Stimulated activated memory B cell treated with anti-CD40 and anti-IgM and Interleukin-4, amounts not matched to agents 10 μg/mL and 1 μg/mL and 100 μg/mL, for 72 hours (primary cell): ENCODE data around the gene HGF.

ENCODE experiments used
- ATAC-seq: fragments of 150-1000 bp; cut with Tn5 transposase; 2 replicates; pipeline ENCODE4 v1.10.0; 2021
- H3K27ac Mint-ChIP-seq: one replicate; pipeline ENCODE4 v1.8.0; 2022; ENCODE audit warnings: mild to moderate bottlenecking, mixed read lengths
- H3K27me3 Mint-ChIP-seq: one replicate; pipeline ENCODE4 v1.8.0; 2022; ENCODE audit warnings: mixed read lengths
- H3K36me3 Mint-ChIP-seq: one replicate; pipeline ENCODE4 v1.8.0; 2022; ENCODE audit warnings: mixed read lengths
- H3K4me1 Mint-ChIP-seq: one replicate; pipeline ENCODE4 v1.8.0; 2022; ENCODE audit warnings: mixed read lengths
- H3K4me3 Mint-ChIP-seq: one replicate; pipeline ENCODE4 v1.8.0; 2022; ENCODE audit warnings: mild to moderate bottlenecking, moderate library complexity, mixed read lengths
- H3K9me3 Mint-ChIP-seq: one replicate; pipeline ENCODE4 v1.8.0; 2022; ENCODE audit warnings: mixed read lengths

HGF gene

DNA sequence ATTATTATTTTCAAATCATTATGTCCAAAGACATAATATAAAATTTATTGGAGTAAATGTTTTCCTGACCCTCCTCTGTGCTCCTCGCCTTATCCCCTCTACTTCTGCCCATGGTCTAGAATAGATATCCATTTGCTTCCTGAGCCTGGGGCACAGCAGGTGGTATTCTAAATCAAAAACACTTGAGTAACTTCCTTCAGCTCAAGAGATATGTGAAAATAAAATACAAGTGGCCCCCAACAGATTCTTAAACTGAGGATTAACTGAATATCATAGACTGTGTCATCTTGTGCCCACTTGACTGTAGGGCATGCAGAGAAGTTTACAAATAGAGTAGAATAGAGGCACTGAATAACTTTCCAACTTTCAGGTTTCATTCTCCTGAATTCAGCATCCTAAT lies 59.1 kb downstream of the HGF start:
- no peak for ATAC-seq
- H3K4me3 Mint-ChIP-seq, result no peak overlapping the region
- H3K36me3 Mint-ChIP-seq, result no peaks in the 10 kb centered on the region
- no peaks in the 10 kb centered on the region for H3K9me3 Mint-ChIP-seq
- no peaks in the 10 kb centered on the region for H3K27me3 Mint-ChIP-seq
- H3K4me1 Mint-ChIP-seq, result no peaks in the 10 kb centered on the region
- H3K27ac Mint-ChIP-seq, result no peak overlapping the region

DNA sequence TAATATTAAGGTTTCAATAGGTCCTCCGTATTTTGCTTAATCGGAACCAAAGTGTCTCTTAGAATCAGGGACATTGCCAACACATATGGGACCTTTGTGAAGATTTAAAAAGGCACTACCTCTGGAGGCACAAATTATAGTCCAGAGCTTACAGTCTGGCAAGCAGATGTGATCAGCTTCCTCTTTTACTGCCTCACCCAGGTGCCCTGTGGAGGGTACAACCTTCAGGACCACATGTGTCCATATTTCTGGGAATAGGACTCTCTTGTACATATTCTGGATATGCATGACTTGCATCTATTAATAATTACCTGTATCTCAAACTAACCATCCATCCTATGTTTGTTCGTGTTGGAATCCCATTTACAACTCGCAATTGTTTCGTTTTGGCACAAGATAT lies 60.0 kb downstream of the HGF start:
- no peaks in the 10 kb centered on the region for H3K27me3 Mint-ChIP-seq
- H3K27ac Mint-ChIP-seq, result no peak overlapping the region
- H3K4me3 Mint-ChIP-seq, result no peak overlapping the region
- H3K4me1 Mint-ChIP-seq, result no peaks in the 10 kb centered on the region
- H3K9me3 Mint-ChIP-seq, result no peaks in the 10 kb centered on the region
- no peaks in the 10 kb centered on the region for H3K36me3 Mint-ChIP-seq
- no peak for ATAC-seq

DNA sequence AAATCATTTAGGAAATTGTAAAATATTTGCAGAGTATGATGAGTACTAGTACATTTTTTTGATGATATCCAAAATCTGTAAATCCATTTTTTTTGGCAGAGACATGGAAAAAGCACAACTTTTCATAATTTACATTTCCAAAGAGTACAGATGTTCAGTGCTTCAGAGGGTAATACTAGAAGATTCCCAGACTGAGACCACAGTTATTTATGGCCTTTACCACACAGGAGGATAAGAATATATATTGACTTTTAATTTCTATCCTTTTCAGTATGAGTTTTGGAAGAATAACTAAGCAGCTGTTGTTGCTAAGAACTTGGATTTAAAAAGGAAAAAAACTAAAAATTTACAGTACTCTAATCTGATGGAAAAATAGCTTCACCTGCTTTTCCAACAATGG lies 61.9 kb downstream of the HGF start:
- H3K4me1 Mint-ChIP-seq, result no peaks in the 10 kb centered on the region
- no peak overlapping the region for H3K27ac Mint-ChIP-seq
- H3K9me3 Mint-ChIP-seq, result peaks cover 2% of the 10 kb centered on the region
- no peaks in the 10 kb centered on the region for H3K36me3 Mint-ChIP-seq
- H3K4me3 Mint-ChIP-seq, result no peak overlapping the region
- ATAC-seq, result no peak
- no peaks in the 10 kb centered on the region for H3K27me3 Mint-ChIP-seq

DNA sequence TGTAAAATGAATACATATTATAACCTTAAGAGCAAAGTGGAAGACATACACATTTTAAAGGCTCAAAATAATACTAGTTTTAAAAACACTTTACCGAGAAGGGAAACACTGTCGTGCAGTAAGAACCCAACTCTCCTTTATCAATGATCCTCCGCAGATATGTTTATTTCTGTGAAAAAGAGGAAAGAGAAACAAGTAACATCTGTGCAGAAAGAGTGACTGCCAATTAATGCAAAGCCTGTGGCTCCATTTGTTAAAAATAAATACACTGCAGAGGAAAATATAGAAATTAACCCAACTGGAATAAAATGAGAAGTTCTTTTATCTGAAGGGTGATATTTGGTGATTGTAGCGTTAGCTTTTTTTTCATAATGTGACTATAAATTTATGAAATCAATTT lies 62.7 kb downstream of the HGF start:
- no peaks in the 10 kb centered on the region for H3K4me1 Mint-ChIP-seq
- no peak overlapping the region for H3K4me3 Mint-ChIP-seq
- H3K36me3 Mint-ChIP-seq, result no peaks in the 10 kb centered on the region
- peaks cover 2% of the 10 kb centered on the region for H3K9me3 Mint-ChIP-seq
- H3K27me3 Mint-ChIP-seq, result no peaks in the 10 kb centered on the region
- no peak overlapping the region for H3K27ac Mint-ChIP-seq
- ATAC-seq, result no peak

DNA sequence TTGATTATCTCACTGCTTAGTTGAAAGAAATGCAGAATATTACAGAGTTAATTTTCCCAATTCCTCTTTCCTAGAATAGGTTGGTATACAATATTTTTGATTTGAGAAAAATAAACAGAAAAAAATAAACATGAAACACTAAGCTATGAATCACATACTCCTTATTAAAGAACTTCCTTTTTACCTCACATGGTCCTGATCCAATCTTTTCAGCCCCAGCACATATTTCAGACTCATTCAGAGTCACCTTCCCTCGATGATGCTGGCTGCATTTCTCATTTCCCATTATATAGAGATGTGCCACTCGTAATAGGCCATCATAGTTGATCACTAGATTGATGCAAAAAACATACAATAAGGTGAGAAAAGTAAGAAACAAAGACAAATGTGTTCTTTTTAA lies 64.6 kb downstream of the HGF start:
- H3K27ac Mint-ChIP-seq, result no peak overlapping the region

DNA sequence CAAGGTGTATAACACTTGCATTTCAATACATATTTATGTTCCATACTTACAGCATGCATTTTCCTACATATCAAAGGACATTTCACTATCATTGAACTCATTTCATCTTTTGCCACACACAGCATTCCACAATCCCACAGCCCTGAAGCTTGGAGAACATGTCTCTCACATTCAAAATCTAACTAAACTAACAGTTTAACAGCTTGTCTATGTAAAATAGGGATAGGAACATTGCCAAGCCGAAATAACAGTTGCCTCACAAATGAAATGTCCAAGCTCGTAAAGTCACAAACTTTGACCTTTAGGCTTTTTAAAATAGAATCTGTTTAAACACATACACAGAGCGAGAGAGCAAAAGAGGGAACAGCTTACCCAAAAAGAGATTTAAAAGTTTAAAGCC lies 65.3 kb downstream of the HGF start:
- Mint-ChIP-seq H3K4me1 (no peaks in the 10 kb centered on the region), H3K9me3 (peaks cover 2% of the 10 kb centered on the region), H3K36me3 (no peaks in the 10 kb centered on the region), H3K27me3 (no peaks in the 10 kb centered on the region), H3K27ac (no peak overlapping the region), H3K4me3 (no peak overlapping the region)
- ATAC-seq, result no peak

More for the DNA sequence above, 64.6 kb downstream of the HGF start:
- no peak for ATAC-seq
- H3K36me3 Mint-ChIP-seq, result no peaks in the 10 kb centered on the region
- no peaks in the 10 kb centered on the region for H3K27me3 Mint-ChIP-seq
- H3K4me1 Mint-ChIP-seq, result no peaks in the 10 kb centered on the region
- no peak overlapping the region for H3K4me3 Mint-ChIP-seq
- H3K9me3 Mint-ChIP-seq, result peaks cover 2% of the 10 kb centered on the region

DNA sequence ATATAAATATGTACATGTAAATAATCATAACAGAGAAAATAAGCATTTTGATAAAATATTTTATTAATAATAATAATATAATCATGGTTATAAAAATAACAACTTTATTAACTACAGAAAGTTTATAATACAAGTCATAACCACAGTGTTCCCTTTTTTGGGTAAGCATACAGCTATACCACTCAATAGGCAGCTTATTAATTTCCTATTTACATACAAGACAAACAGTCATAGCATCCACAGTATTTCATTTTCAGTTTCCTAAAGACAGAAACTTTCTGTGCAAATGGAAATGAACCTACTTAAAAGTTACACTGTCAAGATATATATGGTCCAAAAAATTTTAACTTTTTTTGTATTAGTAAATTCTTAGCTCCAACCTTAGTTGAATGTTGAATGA lies 70.9 kb downstream of the HGF start:
- H3K4me3 Mint-ChIP-seq, result no peak overlapping the region
- no peaks in the 10 kb centered on the region for H3K9me3 Mint-ChIP-seq
- H3K36me3 Mint-ChIP-seq, result no peaks in the 10 kb centered on the region
- no peak for ATAC-seq
- H3K27ac Mint-ChIP-seq, result no peak overlapping the region
- H3K4me1 Mint-ChIP-seq, result no peaks in the 10 kb centered on the region
- H3K27me3 Mint-ChIP-seq, result no peaks in the 10 kb centered on the region

DNA sequence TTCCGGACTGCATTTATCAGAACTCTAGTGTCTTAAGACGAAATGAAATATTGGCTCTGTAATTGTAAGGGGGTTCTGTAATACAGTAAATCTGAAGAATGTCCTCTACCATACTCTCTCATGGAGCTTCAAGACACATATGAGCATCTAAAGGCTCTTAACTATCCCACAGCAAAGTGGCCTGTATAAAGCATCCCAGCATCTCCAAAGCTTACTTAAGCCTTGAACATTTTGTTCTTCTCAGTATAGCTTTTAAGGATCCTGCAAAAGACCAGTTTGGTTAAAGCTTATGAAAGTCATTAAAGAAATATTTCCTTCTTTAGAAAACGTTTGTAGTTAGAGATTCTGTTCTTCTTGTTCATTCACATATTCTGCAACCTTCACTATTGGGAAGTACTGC lies 75.1 kb downstream of the HGF start:
- H3K36me3 Mint-ChIP-seq, result no peaks in the 10 kb centered on the region
- H3K4me3 Mint-ChIP-seq, result no peak overlapping the region
- H3K27ac Mint-ChIP-seq, result no peak overlapping the region
- H3K27me3 Mint-ChIP-seq, result no peaks in the 10 kb centered on the region
- no peak for ATAC-seq
- H3K9me3 Mint-ChIP-seq, result peaks cover 5% of the 10 kb centered on the region
- no peaks in the 10 kb centered on the region for H3K4me1 Mint-ChIP-seq

DNA sequence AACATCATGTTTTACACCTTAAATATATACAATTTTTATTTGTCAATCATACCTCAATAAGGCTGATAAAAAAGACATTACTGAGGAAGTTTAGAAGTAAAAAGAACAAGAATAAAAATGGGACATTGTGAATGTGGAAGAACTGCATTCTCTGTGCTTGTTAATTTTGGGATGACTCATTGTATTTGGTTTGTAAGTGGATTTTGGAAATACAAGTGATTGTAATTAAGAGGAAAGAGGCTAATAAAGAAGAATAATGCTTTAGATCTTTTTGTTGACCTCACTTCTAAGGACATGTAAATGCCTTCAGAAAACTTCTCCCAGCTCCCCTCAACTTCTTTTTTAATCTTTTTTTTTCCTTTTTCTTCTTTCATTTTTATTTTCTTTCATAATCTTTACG lies 76.0 kb downstream of the HGF start:
- Mint-ChIP-seq H3K36me3 (no peaks in the 10 kb centered on the region), H3K4me3 (no peak overlapping the region), H3K27me3 (no peaks in the 10 kb centered on the region), H3K9me3 (peaks cover 8% of the 10 kb centered on the region), H3K4me1 (no peaks in the 10 kb centered on the region), H3K27ac (no peak overlapping the region)
- no peak for ATAC-seq

DNA sequence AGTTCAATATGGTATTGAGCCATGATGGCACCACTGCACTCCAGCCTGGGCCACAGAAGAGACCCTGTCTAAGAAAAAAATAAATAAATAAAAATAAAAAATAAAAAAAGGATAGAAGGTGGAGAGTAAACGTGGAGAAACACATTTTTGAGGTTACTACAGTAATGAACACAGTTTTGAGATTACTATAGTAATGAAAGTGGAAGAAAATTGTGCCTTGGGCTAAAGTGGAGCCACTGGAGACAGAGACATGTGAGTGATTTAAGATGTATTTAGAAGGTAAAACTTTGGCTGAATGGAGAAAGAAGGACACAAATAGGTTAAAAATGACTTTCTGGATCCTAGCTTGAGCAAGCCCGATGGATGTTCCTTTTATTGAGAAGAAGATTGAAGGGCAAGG lies 76.8 kb downstream of the HGF start:
- H3K4me1 Mint-ChIP-seq, result no peaks in the 10 kb centered on the region
- no peak for ATAC-seq

DNA sequence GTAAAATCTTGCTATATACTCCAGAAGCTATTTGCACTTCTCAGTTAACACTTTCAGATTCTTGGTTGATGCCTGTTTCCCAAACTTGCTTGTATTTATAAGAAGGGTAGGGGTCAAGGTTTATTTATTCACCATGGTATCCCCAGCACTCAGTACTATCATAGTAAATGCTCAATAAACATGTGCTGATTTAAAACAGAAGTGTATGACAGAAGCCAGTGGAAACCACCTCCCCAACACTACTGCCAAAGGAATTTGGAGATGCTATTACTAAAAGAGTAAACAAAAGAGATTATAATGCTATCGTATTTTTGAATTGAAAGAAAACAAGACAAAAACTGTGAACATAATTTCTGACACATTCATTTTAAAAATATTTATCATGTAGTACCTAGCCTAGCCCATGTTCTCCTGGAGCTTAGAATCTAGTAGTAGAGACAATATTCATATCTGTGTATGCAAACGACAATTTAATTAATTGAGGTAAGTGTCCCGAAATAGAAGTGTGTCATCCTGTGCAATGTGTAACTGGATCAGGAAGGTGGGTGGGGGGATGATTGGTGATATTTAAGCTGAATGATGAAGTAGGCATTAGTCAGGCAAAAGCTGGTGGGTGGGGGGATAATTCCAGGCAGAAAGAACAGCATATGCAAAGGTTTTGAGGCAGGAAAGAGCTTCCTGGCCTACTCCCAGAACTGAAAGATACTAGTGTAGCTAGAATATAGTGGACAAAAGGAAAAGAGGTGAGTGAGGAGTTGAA lies 77.5 kb downstream of the HGF start:
- Mint-ChIP-seq H3K9me3 (peaks cover 10% of the 10 kb centered on the region), H3K36me3 (no peaks in the 10 kb centered on the region), H3K27ac (no peak overlapping the region), H3K4me3 (no peak overlapping the region), H3K4me1 (no peaks in the 10 kb centered on the region), H3K27me3 (no peaks in the 10 kb centered on the region)
- ATAC-seq, result no peak

More for the DNA sequence above, 76.8 kb downstream of the HGF start:
- no peak overlapping the region for H3K4me3 Mint-ChIP-seq
- H3K27ac Mint-ChIP-seq, result no peak overlapping the region
- peaks cover 10% of the 10 kb centered on the region for H3K9me3 Mint-ChIP-seq
- H3K27me3 Mint-ChIP-seq, result no peaks in the 10 kb centered on the region
- H3K36me3 Mint-ChIP-seq, result no peaks in the 10 kb centered on the region

DNA sequence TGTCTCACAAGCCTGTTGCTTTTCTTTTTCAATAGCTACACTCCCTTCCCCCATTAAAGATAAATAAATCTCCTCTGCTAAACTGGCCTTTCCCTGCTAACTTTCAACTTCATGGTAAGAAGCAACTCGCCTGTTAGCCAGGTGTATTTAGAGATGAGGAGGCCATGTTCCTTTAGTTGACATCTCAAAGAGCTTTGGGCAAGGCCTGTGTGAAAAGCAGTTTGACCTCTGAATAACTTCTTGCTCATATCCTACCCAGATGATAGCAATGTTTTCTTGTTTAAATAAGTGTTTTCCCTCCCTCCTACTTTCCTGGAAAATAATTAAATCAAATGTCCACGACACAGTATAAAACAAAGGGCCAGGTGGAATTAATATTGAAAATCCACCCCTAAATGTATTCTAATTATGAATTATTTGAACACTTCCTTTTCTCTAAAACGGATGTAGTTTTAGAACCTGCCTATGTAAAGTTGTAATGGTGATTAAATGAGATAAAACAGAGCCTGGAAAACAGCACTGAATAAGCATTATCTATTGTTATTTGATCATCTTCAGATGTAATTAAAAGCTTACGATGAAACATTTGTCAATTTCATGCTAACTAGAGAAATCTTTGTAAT lies 78.5 kb downstream of the HGF start:
- no peaks in the 10 kb centered on the region for H3K4me1 Mint-ChIP-seq
- H3K27me3 Mint-ChIP-seq, result no peaks in the 10 kb centered on the region
- no peak overlapping the region for H3K27ac Mint-ChIP-seq
- peaks cover 10% of the 10 kb centered on the region for H3K9me3 Mint-ChIP-seq
- no peaks in the 10 kb centered on the region for H3K36me3 Mint-ChIP-seq
- H3K4me3 Mint-ChIP-seq, result no peak overlapping the region
- no peak for ATAC-seq

DNA sequence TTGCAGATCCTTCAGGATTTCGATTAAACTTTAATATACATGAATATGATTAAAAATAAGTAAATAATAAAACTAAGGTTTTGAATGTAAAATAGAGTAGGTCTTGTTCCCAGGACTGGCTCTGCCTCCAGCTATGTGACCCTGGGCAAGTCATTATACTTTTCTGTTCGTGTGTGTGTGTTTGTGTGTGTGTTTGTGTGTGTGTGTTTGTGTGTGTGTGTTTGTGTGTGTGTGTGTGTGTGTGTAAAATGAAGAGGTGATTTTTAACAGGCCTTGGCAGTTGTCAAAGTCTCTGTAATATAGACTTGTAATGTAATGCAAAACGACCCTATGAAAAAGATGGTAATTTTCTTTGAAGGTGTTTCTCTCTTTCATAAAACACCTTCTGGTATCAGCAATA lies 79.2 kb downstream of the HGF start:
- peaks cover 10% of the 10 kb centered on the region for H3K9me3 Mint-ChIP-seq
- no peak for ATAC-seq
- no peaks in the 10 kb centered on the region for H3K4me1 Mint-ChIP-seq
- H3K36me3 Mint-ChIP-seq, result no peaks in the 10 kb centered on the region
- no peaks in the 10 kb centered on the region for H3K27me3 Mint-ChIP-seq
- H3K27ac Mint-ChIP-seq, result no peak overlapping the region
- H3K4me3 Mint-ChIP-seq, result no peak overlapping the region

DNA sequence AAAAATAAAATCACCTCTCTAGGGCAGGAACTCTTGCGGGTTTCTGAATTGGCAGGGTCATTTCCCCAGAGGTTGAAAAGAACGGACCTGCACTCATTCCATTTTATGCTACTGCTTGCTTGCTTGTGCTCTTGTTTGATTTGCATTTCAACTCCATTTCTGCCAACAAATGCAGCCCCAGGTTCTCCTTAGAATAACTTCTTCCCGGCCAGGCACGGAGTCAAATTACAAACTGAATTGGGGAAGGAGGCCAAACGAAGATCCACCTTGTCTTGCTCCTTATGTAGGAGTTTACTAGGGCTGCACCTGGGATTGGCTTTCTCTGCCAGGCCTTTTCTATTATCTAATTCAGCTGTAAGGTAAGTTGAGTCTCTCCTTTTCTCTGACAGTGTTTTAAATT lies 79.6 kb downstream of the HGF start:
- H3K4me3 Mint-ChIP-seq, result no peak overlapping the region
- no peaks in the 10 kb centered on the region for H3K36me3 Mint-ChIP-seq
- no peak for ATAC-seq
- no peaks in the 10 kb centered on the region for H3K4me1 Mint-ChIP-seq
- no peaks in the 10 kb centered on the region for H3K27me3 Mint-ChIP-seq
- no peak overlapping the region for H3K27ac Mint-ChIP-seq
- H3K9me3 Mint-ChIP-seq, result peaks cover 11% of the 10 kb centered on the region

DNA sequence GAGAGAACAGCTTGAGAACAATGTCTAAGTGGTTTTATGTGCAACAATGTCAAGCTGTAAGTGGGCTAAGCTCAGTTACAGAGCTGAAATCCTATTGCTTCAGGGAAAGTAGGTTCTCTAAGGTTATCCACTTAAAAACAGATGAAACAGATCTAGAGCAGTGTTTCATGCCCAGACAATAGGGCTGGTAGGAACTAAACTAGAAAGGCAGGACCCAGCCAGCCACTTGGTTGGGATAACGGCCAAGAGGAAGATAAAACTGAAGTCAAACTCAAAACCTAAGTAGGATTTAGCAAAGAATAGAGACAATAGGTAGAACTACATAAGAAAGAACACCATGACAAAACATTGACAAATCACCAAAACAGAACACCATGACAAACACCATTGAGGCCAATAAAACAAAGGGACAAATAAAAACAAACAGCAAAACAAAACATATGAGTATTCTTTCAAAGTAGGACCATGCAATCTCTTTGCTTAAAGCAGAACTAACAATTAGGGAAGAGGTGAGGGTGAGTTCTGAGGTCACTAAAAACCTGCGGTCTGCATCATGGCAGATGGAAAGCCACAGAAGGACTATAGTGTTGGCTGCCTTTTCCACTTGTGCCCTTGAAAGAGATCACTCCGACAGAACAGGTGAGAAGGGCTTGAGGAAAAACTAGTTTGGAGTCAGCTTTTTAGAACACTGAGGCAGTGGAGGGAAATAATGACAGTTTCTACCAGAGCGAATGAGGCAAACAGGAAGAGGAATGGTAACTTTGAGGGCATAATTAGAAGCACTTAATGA lies 81.0 kb downstream of the HGF start:
- Mint-ChIP-seq H3K27ac (no peak overlapping the region), H3K36me3 (no peaks in the 10 kb centered on the region), H3K4me3 (no peak overlapping the region), H3K4me1 (no peaks in the 10 kb centered on the region), H3K9me3 (peaks cover 14% of the 10 kb centered on the region), H3K27me3 (no peaks in the 10 kb centered on the region)
- no peak for ATAC-seq

DNA sequence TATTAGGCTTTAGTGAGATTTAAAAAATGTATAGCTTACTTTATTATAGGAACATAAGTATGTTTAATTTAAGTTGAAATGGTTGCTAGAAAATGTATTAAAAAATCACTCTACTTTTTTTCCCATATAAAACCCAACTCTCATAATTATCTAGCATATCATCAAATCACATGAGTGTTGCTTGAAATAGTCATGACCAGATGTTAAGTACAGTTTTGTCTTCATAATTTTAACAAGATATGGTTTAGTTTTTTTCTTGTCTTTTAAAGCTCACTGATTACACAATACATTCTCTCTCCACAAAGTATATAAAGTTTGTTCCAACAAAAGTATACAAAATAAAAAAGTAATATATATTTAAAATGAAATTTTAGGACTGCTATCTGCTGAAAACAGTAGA lies 82.8 kb downstream of the HGF start:
- peaks cover 12% of the 10 kb centered on the region for H3K9me3 Mint-ChIP-seq
- ATAC-seq, result no peak
- no peaks in the 10 kb centered on the region for H3K36me3 Mint-ChIP-seq
- H3K27ac Mint-ChIP-seq, result no peak overlapping the region
- no peaks in the 10 kb centered on the region for H3K4me1 Mint-ChIP-seq
- H3K27me3 Mint-ChIP-seq, result no peaks in the 10 kb centered on the region
- no peak overlapping the region for H3K4me3 Mint-ChIP-seq
